Spleen (tissue), 7 donors: ENCODE results near the gene MAP3K14.

Experiments
- CTCF ChIP-seq, 11 experiments: fragments of 200-600 bp in 7 of 11; fragments of 450-650 bp in 4 of 11; sonication (generic) in 4 of 11; IDR thresholded peaks in 8 of 11; conservative IDR thresholded peaks in 3 of 11; 1 replicate in 7 of 11; 2 replicates in 4 of 11; pipeline versions ENCODE4 v1.4.0 to v1.8.0; 2016 to 2021; ENCODE audit warnings: antibody characterized with exemption in 11 of 11, inconsistent platforms in 4 of 11, mild to moderate bottlenecking in 1 of 11
- POLR2A ChIP-seq, 3 donors: fragments of 450-650 bp; IDR thresholded peaks; one replicate each; pipeline ENCODE4 v1.5.1; 2017; ENCODE audit warnings: antibody characterized with exemption in 3 of 3, mild to moderate bottlenecking in 1 of 3
- POLR2AphosphoS5 ChIP-seq, 3 donors: sonication (generic); formaldehyde crosslinking; IDR thresholded peaks; one replicate each; pipeline ENCODE4 v1.5.1; 2017; ENCODE audit warnings: antibody characterized with exemption in 3 of 3
- donor health status: DM: no; HTN: no; CAD: no; lungs with moderate emphysema.
- donor health status: DM: no; HTN: no; CAD: no.
- donor health status: DM: no; HTN: no; CAD: no.

- TF ChIP-seq POLR2AphosphoS5 (IDR thresholded peaks at IDR 0.05) (peak; percentile 78 to 92 (median 82)), CTCF (IDR thresholded peaks at IDR 0.05 in 8 of 11, conservative IDR thresholded peaks at IDR 0.05 in 3 of 11) (peak in 1 of 11 experiments; percentile 17), POLR2A (IDR thresholded peaks at IDR 0.05) (no peak)
Measured at GRCh38 chr17:45247429-45248131, 69.2 kb downstream of the MAP3K14 start.
